H1 (cell line): ENCODE results near the gene TNS2. TPM values are rescaled to one million over a fixed set of nuclear protein-coding genes. Genes with fewer than 3 reads are reported as not detected.

Experiments used
- CTCF ChIA-PET: fragments of 300-600 bp; sonication (Branson Sonifier 250); formaldehyde crosslinking; loops from one replicate; lab custom pipeline; 2021; ENCODE audit not compliant: partially characterized antibody; lab: Charles Lee
- POLR2A ChIA-PET: fragments of 300-600 bp; sonication (Branson Sonifier 250); formaldehyde crosslinking; loops from one replicate; lab custom pipeline; 2021; ENCODE audit warnings: inconsistent platforms; ENCODE audit not compliant: partially characterized antibody; lab: Charles Lee
- DNase-seq, 2 experiments: peaks; one replicate each; pipeline versions ENCODE4 v3.0.0 to v3.0.0-alpha.2; 2010 to 2022; ENCODE audit warnings: low spot score in 2 of 2, low read depth in 1 of 2, mixed read lengths in 1 of 2
- FAIRE-seq: peaks from 2 replicates; lab custom pipeline; 2011; peaks lifted over from hg19 to GRCh38; lab: Jason Lieb, UNC
- H2AFZ ChIP-seq: 2 replicates; pipeline ENCODE4 v1.8.1; 2012; ENCODE audit warnings: low read length, inconsistent platforms
- H2AK5ac ChIP-seq: 2 replicates; pipeline ENCODE4 v1.6.1; 2013; ENCODE audit warnings: low read depth, low read length
- H2BK120ac ChIP-seq: replicated peaks from 2 replicates; pipeline ENCODE3; 2013; ENCODE audit warnings: low read depth, low read length, inconsistent platforms
- H2BK12ac ChIP-seq: 2 replicates; pipeline ENCODE4 v1.6.1; 2013; ENCODE audit warnings: low read depth, low read length
- H2BK15ac ChIP-seq: 2 replicates; pipeline ENCODE4 v1.6.1; 2013; ENCODE audit warnings: low read length
- H2BK20ac ChIP-seq: 2 replicates; pipeline ENCODE4 v1.6.1; 2013; ENCODE audit warnings: low read length
- H2BK5ac ChIP-seq: 2 replicates; pipeline ENCODE4 v1.6.1; 2013; ENCODE audit warnings: low read depth, low read length
- H3K14ac ChIP-seq: 2 replicates; pipeline ENCODE4 v1.6.1; 2013; ENCODE audit warnings: inconsistent platforms; ENCODE audit not compliant: insufficient read length
- H3K18ac ChIP-seq: 2 replicates; pipeline ENCODE4 v1.6.1; 2013; ENCODE audit warnings: low read length; ENCODE audit errors: extremely low read depth
- H3K23ac ChIP-seq: 2 replicates; pipeline ENCODE4 v1.6.1; 2013; ENCODE audit warnings: inconsistent platforms; ENCODE audit not compliant: insufficient read length
- H3K23me2 ChIP-seq: 2 replicates; pipeline ENCODE4 v1.6.1; 2013; ENCODE audit warnings: low read depth, low read length
- H3K27ac ChIP-seq: 2 replicates; pipeline ENCODE4 v1.6.1; 2011; ENCODE audit warnings: low read depth, low read length, inconsistent platforms
- H3K27me3 ChIP-seq, 4 experiments: replicated peaks in 1 of 4; 1 replicate in 1 of 4; 2 replicates in 3 of 4; pipeline versions ENCODE4 v1.6.1 to v1.8.1; 2011 to 2013; ENCODE audit warnings: low read length in 3 of 4, mild to moderate bottlenecking in 3 of 4, inconsistent platforms in 2 of 4, mixed read lengths in 2 of 4, moderate library complexity in 1 of 4; ENCODE audit not compliant: control insufficient read depth in 3 of 4, insufficient read depth in 3 of 4; ENCODE audit errors: extremely low read depth in 1 of 4
- H3K36me3 ChIP-seq, 4 experiments: 2 replicates each; pipeline versions ENCODE4 v1.6.1 to v1.8.1; 2011 to 2013; ENCODE audit warnings: mild to moderate bottlenecking in 4 of 4, low read length in 3 of 4, moderate library complexity in 2 of 4, control low read depth in 1 of 4, inconsistent platforms in 1 of 4; ENCODE audit not compliant: insufficient read depth in 4 of 4, control insufficient read depth in 2 of 4
- H3K4ac ChIP-seq: replicated peaks from 2 replicates; pipeline ENCODE3; 2013; ENCODE audit warnings: low read length, low read depth, mixed read lengths, inconsistent platforms; ENCODE audit not compliant: insufficient read length
- H3K4me1 ChIP-seq, 4 experiments: replicated peaks in 1 of 4; 1 replicate in 1 of 4; 2 replicates in 3 of 4; pipeline versions ENCODE4 v1.6.1 to v1.8.1; 2011 to 2013; ENCODE audit warnings: low read length in 3 of 4, inconsistent platforms in 2 of 4, mixed read lengths in 1 of 4; ENCODE audit not compliant: insufficient read depth in 4 of 4, control insufficient read depth in 3 of 4
- H3K4me2 ChIP-seq, 2 experiments: 2 replicates each; pipeline versions ENCODE4 v1.6.1 to v1.8.1; 2011 to 2013; ENCODE audit warnings: low read depth in 2 of 2, low read length in 2 of 2, control low read depth in 1 of 2, inconsistent platforms in 1 of 2, mild to moderate bottlenecking in 1 of 2; ENCODE audit not compliant: insufficient read depth in 1 of 2
- H3K4me3 ChIP-seq, 4 experiments: fragments of 200-600, 300-600 bp in 1 of 4; sonication (generic), shearing (Covaris generic), sonication (Bioruptor Twin) in 1 of 4; 2 replicates each; pipeline versions ENCODE4 v1.5.1 to v1.8.1; 2011 to 2016; ENCODE audit warnings: low read length in 4 of 4, low read depth in 3 of 4, control low read depth in 2 of 4, inconsistent platforms in 2 of 4, mild to moderate bottlenecking in 2 of 4, mixed read lengths in 1 of 4, moderate library complexity in 1 of 4; ENCODE audit not compliant: insufficient read depth in 2 of 4; ENCODE audit errors: extremely low read depth in 1 of 4
- H3K56ac ChIP-seq: replicated peaks from 2 replicates; pipeline ENCODE3; 2013; ENCODE audit warnings: low read depth, mild to moderate bottlenecking, mixed read lengths, low read length, inconsistent platforms; ENCODE audit not compliant: insufficient read length
- H3K79me1 ChIP-seq: 2 replicates; pipeline ENCODE4 v1.6.1; 2013; ENCODE audit warnings: low read depth, low read length, control low read depth
- H3K79me2 ChIP-seq, 2 experiments: 2 replicates each; pipeline versions ENCODE4 v1.6.1 to v1.8.1; 2012 to 2013; ENCODE audit warnings: low read length in 2 of 2, mild to moderate bottlenecking in 2 of 2, inconsistent platforms in 1 of 2; ENCODE audit not compliant: insufficient read depth in 2 of 2, control insufficient read depth in 1 of 2
- H3K9ac ChIP-seq, 4 experiments: replicated peaks in 1 of 4; 1 replicate in 1 of 4; 2 replicates in 3 of 4; pipeline versions ENCODE4 v1.6.1 to v1.8.1; 2011 to 2013; ENCODE audit warnings: low read depth in 3 of 4, low read length in 3 of 4, control low read depth in 2 of 4, mild to moderate bottlenecking in 2 of 4, moderate library complexity in 2 of 4, inconsistent platforms in 1 of 4; ENCODE audit errors: extremely low read depth in 1 of 4
- H3K9me3 ChIP-seq, 2 experiments: 2 replicates each; pipeline versions ENCODE4 v1.6.1 to v1.8.1; 2012 to 2013; ENCODE audit warnings: mild to moderate bottlenecking in 2 of 2, moderate library complexity in 2 of 2, control low read depth in 1 of 2, inconsistent platforms in 1 of 2, low read depth in 1 of 2, low read length in 1 of 2, mixed read lengths in 1 of 2; ENCODE audit not compliant: insufficient read depth in 2 of 2
- H4K20me1 ChIP-seq, 2 experiments: replicated peaks in 1 of 2; 2 replicates each; pipeline versions ENCODE3 to v1.8.1; 2011 to 2013; ENCODE audit warnings: inconsistent platforms in 2 of 2, low read length in 2 of 2, mild to moderate bottlenecking in 1 of 2; ENCODE audit not compliant: insufficient read depth in 2 of 2, control insufficient read depth in 1 of 2
- H4K5ac ChIP-seq: 2 replicates; pipeline ENCODE4 v1.6.1; 2013; ENCODE audit warnings: low read length, low read depth, mixed read lengths, inconsistent platforms; ENCODE audit not compliant: insufficient read length
- H4K8ac ChIP-seq: 2 replicates; pipeline ENCODE4 v1.8.0; 2013; ENCODE audit warnings: mild to moderate bottlenecking, moderate library complexity, low read length, inconsistent platforms; ENCODE audit not compliant: insufficient read depth; ENCODE audit errors: extremely low read depth
- H4K91ac ChIP-seq: replicated peaks from 2 replicates; pipeline ENCODE3; 2013; ENCODE audit warnings: low read length, mixed read lengths, inconsistent platforms; ENCODE audit not compliant: insufficient read length
- EGR1 ChIP-seq: IDR thresholded peaks from 2 replicates; pipeline ENCODE4 v1.6.1; 2011; ENCODE audit warnings: low read depth, low read length, borderline replicate concordance
- HDAC2 ChIP-seq, 2 experiments: fragments of 300-600 bp in 1 of 2; sonication (generic) in 1 of 2; IDR thresholded peaks; 2 replicates each; pipeline ENCODE4 v1.6.1; 2011 to 2012; ENCODE audit warnings: low read depth in 2 of 2, low read length in 2 of 2, mild to moderate bottlenecking in 2 of 2, moderate library complexity in 2 of 2, borderline replicate concordance in 1 of 2, inconsistent platforms in 1 of 2
- KDM1A ChIP-seq: fragments of 200-600, 300-600 bp; sonication (generic); IDR thresholded peaks from 2 replicates; pipeline ENCODE4 v1.7.1; 2016; ENCODE audit warnings: mild to moderate bottlenecking, low read length, borderline replicate concordance
- RFX5 ChIP-seq: IDR thresholded peaks from 2 replicates; pipeline ENCODE4 v1.6.1; 2011; ENCODE audit warnings: low read depth, low read length, improper control_type of control experiment, borderline replicate concordance
- RXRA ChIP-seq: IDR thresholded peaks from 2 replicates; pipeline ENCODE4 v1.6.1; 2011; ENCODE audit warnings: low read depth, mild to moderate bottlenecking, low read length, moderate library complexity; ENCODE audit not compliant: insufficient read depth
- SIX5 ChIP-seq: IDR thresholded peaks from 2 replicates; pipeline ENCODE4 v1.6.1; 2011; ENCODE audit warnings: mild to moderate bottlenecking, low read depth, low read length
- SP2 ChIP-seq: IDR thresholded peaks from 2 replicates; pipeline ENCODE4 v1.6.1; 2012; ENCODE audit warnings: mild to moderate bottlenecking, low read length, inconsistent platforms
- YY1 ChIP-seq: IDR thresholded peaks from 2 replicates; pipeline ENCODE4 v1.6.1; 2011; ENCODE audit warnings: low read depth, mild to moderate bottlenecking, low read length
- WGBS, 2 experiments: shearing (Covaris generic) in 1 of 2; methylation state at CpG; one replicate each; pipeline versions ENCODE4 v1.1.6 to v1.1.7; 2013 to 2015; ENCODE audit warnings: low lambda C conversion rate in 2 of 2, mixed read lengths in 2 of 2, inconsistent platforms in 1 of 2, low coverage in 1 of 2, missing lambda C conversion rate in 1 of 2; ENCODE audit not compliant: insufficient replicate concordance in 2 of 2, insufficient coverage in 1 of 2, insufficient read length in 1 of 2; ENCODE audit errors: extremely low coverage in 1 of 2, missing lambda C conversion rate in 1 of 2; 5-methylcytosine and 5-hydroxymethylcytosine counted together
- polyA plus RNA-seq, 7 experiments: library from polyadenylated mRNA; depleted of rRNA in 3 of 7; stranded (reverse) in 5 of 7; unstranded in 2 of 7; fragments of >200 nt in 5 of 7; fragments of 200-250 nt in 2 of 7; gene quantifications; 1 replicate in 5 of 7; 2 replicates in 1 of 7; 4 replicates in 1 of 7; pipeline versions ENCODE4 v1.2.1 to v1.2.3, GENCODE V29; 2011 to 2013; ENCODE audit warnings: missing spikeins in 2 of 7, mixed read lengths in 2 of 7
- total RNA-seq: library from RNA; stranded (reverse); fragmentation: NEBNext Ultra II Directional; extraction: Animal tissue kit (Norgen Biotek cat#: 25700); gene quantifications from 2 replicates; pipeline ENCODE4 v1.2.1, GENCODE V29; 2021
- TF ChIP-seq, protein P1 (sequence below), 3 experiments: IDR thresholded peaks; 1 replicate in 2 of 3; 2 replicates in 1 of 3; pipeline versions ENCODE4 v1.5.1 to v1.6.1; 2011; ENCODE audit warnings: low read length in 3 of 3, mild to moderate bottlenecking in 3 of 3, inconsistent platforms in 2 of 3, low read depth in 1 of 3, moderate library complexity in 1 of 3; ENCODE audit not compliant: insufficient read depth in 1 of 3; ENCODE audit errors: control extremely low read depth in 1 of 3

TNS2 gene
- total and polyA plus RNA-seq, 2 of the 8 experiments (the other 6 are each of a cell fraction or from before 2014, with no cell fraction given), result 2.8 to 4.7 TPM

- DNase-seq (no peak), FAIRE-seq (no peak)
- H3K14ac ChIP-seq, result no peak overlapping the region
- no peak overlapping the region for H3K9ac ChIP-seq
- H2BK5ac ChIP-seq, result no peak overlapping the region
- H4K8ac ChIP-seq, result no peak overlapping the region
- no peaks in the 10 kb centered on the region for H3K79me2 ChIP-seq
- H3K27me3 ChIP-seq, result peaks cover 0 to 2% (median 0%) of the 10 kb centered on the region in 4 experiments; a peak in 1 of 7 replicates
- no peak overlapping the region for H2BK12ac ChIP-seq
- no peak overlapping the region for H4K5ac ChIP-seq
- no peak overlapping the region for H3K18ac ChIP-seq
- H2BK120ac ChIP-seq, result no peak overlapping the region
- H3K9me3 ChIP-seq, result no peaks in the 10 kb centered on the region
- H3K4me2 ChIP-seq, result no peak overlapping the region
- H2AK5ac ChIP-seq, result no peak overlapping the region
- no peak overlapping the region for H3K4me3 ChIP-seq
- H3K4ac ChIP-seq, result no peak overlapping the region
- no peak overlapping the region for H2BK15ac ChIP-seq
- H3K23me2 ChIP-seq, result peaks cover 5% of the 10 kb centered on the region; the same call in 1 of the 2 replicates
- CTCF ChIA-PET, result interaction anchor here (0.6 to 22.4 kb wide), 6 partner anchors 8 to 172 kb away, joined by 3 to 531 read pairs (median 12); partner anchors contain the start of genes IGFBP6 and SOAT2
- no peak overlapping the region for H2AFZ ChIP-seq
- WGBS, 2 experiments, result 95% methylated on average over 11 of the region's 11 CpGs; no CpG with 5 or more reads in 1 of the 2 experiments
- no peak overlapping the region for H4K91ac ChIP-seq
- POLR2A ChIA-PET, result interaction anchor here (0.7 to 2.7 kb wide), 2 partner anchors 21 to 190 kb away, joined by 3 to 7 read pairs; no protein-coding TSS in a partner anchor
- H3K23ac ChIP-seq, result no peak overlapping the region
- H3K27ac ChIP-seq, result no peak overlapping the region
- peaks cover 0 to 4% (median 2%) of the 10 kb centered on the region in 4 experiments; a peak in 2 of 8 replicates for H3K36me3 ChIP-seq
- H3K56ac ChIP-seq, result no peak overlapping the region
- H3K79me1 ChIP-seq, result no peaks in the 10 kb centered on the region
- H4K20me1 ChIP-seq, result peaks cover 2 to 4% of the 10 kb centered on the region in 2 experiments
- peaks cover 3 to 13% (median 5%) of the 10 kb centered on the region in 4 experiments; a peak in 6 of 7 replicates for H3K4me1 ChIP-seq
- H2BK20ac ChIP-seq, result no peak overlapping the region
- TF ChIP-seq KDM1A, result no peak
- TF ChIP-seq, protein P1, sequence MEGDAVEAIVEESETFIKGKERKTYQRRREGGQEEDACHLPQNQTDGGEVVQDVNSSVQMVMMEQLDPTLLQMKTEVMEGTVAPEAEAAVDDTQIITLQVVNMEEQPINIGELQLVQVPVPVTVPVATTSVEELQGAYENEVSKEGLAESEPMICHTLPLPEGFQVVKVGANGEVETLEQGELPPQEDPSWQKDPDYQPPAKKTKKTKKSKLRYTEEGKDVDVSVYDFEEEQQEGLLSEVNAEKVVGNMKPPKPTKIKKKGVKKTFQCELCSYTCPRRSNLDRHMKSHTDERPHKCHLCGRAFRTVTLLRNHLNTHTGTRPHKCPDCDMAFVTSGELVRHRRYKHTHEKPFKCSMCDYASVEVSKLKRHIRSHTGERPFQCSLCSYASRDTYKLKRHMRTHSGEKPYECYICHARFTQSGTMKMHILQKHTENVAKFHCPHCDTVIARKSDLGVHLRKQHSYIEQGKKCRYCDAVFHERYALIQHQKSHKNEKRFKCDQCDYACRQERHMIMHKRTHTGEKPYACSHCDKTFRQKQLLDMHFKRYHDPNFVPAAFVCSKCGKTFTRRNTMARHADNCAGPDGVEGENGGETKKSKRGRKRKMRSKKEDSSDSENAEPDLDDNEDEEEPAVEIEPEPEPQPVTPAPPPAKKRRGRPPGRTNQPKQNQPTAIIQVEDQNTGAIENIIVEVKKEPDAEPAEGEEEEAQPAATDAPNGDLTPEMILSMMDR (IDR thresholded peaks at IDR 0.05; ENCODE audit: control extremely low read depth in 1 of 3, insufficient read depth in 1 of 3, low read depth in 1 of 3, low read length in 3 of 3), result no peak
- TF ChIP-seq SIX5, result no peak
- TF ChIP-seq SP2, result no peak
- TF ChIP-seq RXRA, result no peak
- no peak for TF ChIP-seq YY1
- no peak for TF ChIP-seq HDAC2 (IDR thresholded peaks at IDR 0.05; ENCODE audit: borderline replicate concordance in 1 of 2, low read depth in 2 of 2, low read length in 2 of 2)
- TF ChIP-seq RFX5, result no peak
- no peak for TF ChIP-seq EGR1
Measured at GRCh38 chr12:53074283-53074998, 24.6 kb downstream of the TNS2 start.
